WERI-Rb-1 (cell line): ENCODE measurements around the gene CALD1.

Experiments used
- DNase-seq: peaks from one replicate; pipeline ENCODE4 v3.0.0-alpha.2; 2020
- H3K27ac ChIP-seq: fragments of 250-450 bp; sonication (Bioruptor Pico); 2 replicates; pipeline ENCODE4 v1.5.1; 2020; ENCODE audit warnings: mild to moderate bottlenecking, moderate library complexity
- H3K27me3 ChIP-seq: fragments of 250-450 bp; sonication (Bioruptor Pico); 2 replicates; pipeline ENCODE4 v1.5.1; 2021; ENCODE audit warnings: mild to moderate bottlenecking, low read depth, moderate library complexity; ENCODE audit not compliant: insufficient read depth, severe bottlenecking
- H3K36me3 ChIP-seq: fragments of 250-450 bp; sonication (Bioruptor Pico); 2 replicates; pipeline ENCODE4 v1.5.1; 2020; ENCODE audit warnings: mild to moderate bottlenecking, moderate library complexity
- H3K4me3 ChIP-seq: 2 replicates; pipeline ENCODE4 v1.5.1; 2011; ENCODE audit warnings: low read depth, mild to moderate bottlenecking, control low read depth, low read length
- H3K9me3 ChIP-seq: fragments of 250-450 bp; sonication (Bioruptor Pico); 2 replicates; pipeline ENCODE4 v1.5.1; 2021; ENCODE audit warnings: mild to moderate bottlenecking, moderate library complexity; ENCODE audit not compliant: severe bottlenecking
- CTCF ChIP-seq: IDR thresholded peaks from 2 replicates; pipeline ENCODE4 v1.5.1; 2011; ENCODE audit warnings: low read depth, mild to moderate bottlenecking, control low read depth, inconsistent platforms, low read length

CALD1 gene

DNA sequence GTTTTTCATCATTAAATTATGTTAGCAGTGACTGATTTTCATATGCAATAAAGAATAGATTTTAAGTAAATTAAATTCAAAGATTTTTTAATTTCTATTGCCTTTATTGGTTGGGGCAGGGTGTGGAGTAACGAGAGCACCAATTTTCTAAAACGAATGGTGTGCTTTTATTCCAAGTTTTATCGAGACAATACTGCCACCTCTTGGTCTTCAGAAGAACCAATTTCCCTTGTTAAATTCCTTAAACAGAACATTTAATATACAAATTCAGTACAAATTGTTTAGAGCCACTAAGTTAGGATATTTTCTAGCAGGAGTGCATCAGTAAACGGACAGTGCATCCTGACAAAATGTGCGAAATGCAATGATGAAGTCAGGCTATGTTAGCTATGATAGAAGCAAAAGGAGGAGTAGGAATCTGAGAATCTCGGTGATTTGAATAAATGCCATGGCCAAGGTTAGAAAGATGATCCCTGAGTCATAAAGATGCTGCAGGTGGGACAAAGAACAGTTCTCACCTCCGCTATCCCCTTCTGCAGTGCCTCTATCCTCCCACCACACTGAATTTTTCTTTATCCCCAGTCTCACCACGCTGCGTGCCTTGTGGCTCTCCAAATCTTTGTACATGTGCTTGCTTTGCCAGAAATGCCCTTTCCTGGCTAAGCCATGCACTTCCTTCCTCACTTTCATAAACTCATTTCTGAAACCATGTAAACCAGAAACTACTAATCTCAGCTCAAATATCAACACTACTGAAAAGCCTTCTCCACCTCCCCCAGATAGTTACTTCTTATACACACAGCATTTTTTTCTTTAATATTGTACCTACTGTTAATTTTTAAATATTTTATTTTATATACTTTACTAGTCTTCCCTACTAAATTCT is 175.0 kb downstream of the CALD1 start:
- no peak for DNase-seq
- Histone ChIP-seq H3K36me3 (peaks cover 9% of the 10 kb centered on the region), H3K27ac (no peak overlapping the region), H3K9me3 (no peaks in the 10 kb centered on the region), H3K4me3 (no peak overlapping the region), H3K27me3 (no peaks in the 10 kb centered on the region)
- TF ChIP-seq CTCF: 0 out of 2 replicates have a peak, but pooled peaks have one; percentile 30

DNA sequence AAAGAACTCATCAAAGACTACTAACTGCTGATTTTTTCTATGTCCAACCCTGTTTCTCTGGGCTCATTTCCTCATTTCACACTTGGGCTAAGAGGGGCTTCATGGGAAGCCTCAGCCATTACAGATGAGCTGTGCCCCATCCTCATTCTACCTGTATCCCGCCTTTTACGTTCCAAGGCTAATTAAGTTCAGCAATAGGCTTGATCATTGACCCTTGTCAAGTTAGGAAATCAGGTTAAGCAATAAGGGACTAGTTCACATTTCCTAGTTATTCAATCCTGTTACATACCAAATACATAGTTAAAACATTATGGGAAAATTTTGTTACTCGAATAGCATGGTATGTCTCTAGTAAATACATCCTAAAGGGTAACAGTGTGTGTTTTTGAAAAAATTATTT is 177.6 kb downstream of the CALD1 start:
- DNase-seq: no peak
- H3K36me3 ChIP-seq: no peaks in the 10 kb centered on the region
- no peaks in the 10 kb centered on the region for H3K9me3 ChIP-seq
- no peak for TF ChIP-seq CTCF
- H3K27me3 ChIP-seq: no peaks in the 10 kb centered on the region
- H3K4me3 ChIP-seq: no peak overlapping the region
- no peak overlapping the region for H3K27ac ChIP-seq

DNA sequence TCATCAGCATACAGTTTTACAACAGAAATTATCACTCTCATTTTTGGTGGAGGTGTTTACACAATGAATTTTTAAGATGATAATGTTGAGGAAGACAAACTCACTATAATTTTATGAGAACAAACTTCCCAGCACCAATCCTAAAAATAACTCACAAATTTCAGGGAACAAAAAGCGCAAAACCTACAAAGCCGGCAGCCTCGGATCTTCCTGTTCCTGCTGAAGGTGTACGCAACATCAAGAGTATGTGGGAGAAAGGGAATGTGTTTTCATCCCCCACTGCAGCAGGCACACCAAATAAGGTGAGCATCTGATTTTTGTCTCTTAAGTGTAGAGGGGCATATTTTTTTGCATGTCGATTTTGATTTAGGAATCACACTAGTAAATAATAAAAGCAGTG is 180.4 kb downstream of the CALD1 start:
- TF ChIP-seq CTCF: no peak
- DNase-seq: no peak
- H3K27me3 ChIP-seq: no peaks in the 10 kb centered on the region
- H3K36me3 ChIP-seq: no peaks in the 10 kb centered on the region
- no peaks in the 10 kb centered on the region for H3K9me3 ChIP-seq
- no peak overlapping the region for H3K4me3 ChIP-seq
- H3K27ac ChIP-seq: no peak overlapping the region

DNA sequence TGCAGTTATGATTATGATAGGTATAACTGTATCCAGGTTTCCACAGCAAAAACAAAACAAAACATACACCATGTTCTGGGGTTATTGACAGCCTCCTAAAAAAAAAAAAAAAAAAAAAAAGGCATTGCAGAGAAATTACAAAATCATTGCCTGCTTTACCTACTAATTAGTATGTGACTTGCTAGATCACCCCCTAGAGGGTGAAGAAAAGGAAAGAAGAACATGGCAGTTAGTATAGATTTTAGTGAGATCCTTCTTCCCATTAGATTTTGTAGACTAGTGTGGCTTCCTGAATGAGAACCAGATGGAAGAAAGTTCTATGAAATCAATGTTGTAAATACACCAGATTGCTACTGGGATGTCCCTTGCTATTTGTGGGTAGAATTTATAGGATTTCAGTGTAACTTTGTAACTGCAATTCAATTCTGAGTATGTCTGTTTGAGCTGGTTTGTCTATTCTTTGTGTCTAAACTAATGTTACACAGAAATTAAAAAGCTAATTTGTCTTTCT is 182.9 kb downstream of the CALD1 start:
- no peak overlapping the region for H3K4me3 ChIP-seq
- H3K36me3 ChIP-seq: no peaks in the 10 kb centered on the region; the same call in 1 of the 2 replicates
- DNase-seq: no peak
- no peak overlapping the region for H3K27ac ChIP-seq
- no peaks in the 10 kb centered on the region for H3K27me3 ChIP-seq
- TF ChIP-seq CTCF: no peak
- no peaks in the 10 kb centered on the region for H3K9me3 ChIP-seq

DNA sequence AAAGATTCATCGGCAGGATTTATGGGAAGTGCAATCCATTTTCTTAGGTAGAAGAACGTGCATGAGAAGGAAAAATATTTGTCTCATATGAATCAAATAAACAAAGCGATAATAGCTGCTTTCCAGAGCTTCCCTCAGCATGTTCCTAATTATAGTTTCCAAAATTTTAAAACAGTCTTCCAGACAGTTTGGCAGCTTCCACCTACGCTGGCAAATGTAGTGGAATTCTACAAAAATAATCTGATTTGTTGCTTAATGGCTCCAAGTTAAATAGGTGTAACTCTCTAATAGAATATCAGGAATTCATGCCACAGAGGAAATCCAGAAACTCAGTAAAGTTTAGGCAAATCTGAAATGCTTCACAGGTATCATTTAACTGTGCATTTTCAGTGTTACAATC is 183.6 kb downstream of the CALD1 start:
- no peak for TF ChIP-seq CTCF
- H3K4me3 ChIP-seq: no peak overlapping the region
- no peaks in the 10 kb centered on the region for H3K9me3 ChIP-seq
- H3K27ac ChIP-seq: no peak overlapping the region
- DNase-seq: no peak
- no peaks in the 10 kb centered on the region; the same call in 1 of the 2 replicates for H3K36me3 ChIP-seq
- no peaks in the 10 kb centered on the region for H3K27me3 ChIP-seq
